Endothelial cell of umbilical vein (primary cell): ENCODE measurements around the gene RCAN3. TPM values are rescaled to one million over a fixed set of nuclear protein-coding genes. Genes with fewer than 3 reads are reported as not detected.

Source experiments
- BruUV-seq: library from RNA; stranded (reverse); fragments of 400-500 nt; replicated peaks from 2 replicates; lab custom pipeline; 2021; lab: Mats Ljungman, UMichigan
- CTCF ChIA-PET: fragments of 300-600, 350-600 bp; sonication (Branson Sonifier 250); formaldehyde crosslinking; loops from one replicate; lab custom pipeline; 2021; ENCODE audit warnings: antibody characterized with exemption, inconsistent platforms; lab: Charles Lee
- POLR2A ChIA-PET: fragments of 300-600, 350-600 bp; sonication (Branson Sonifier 250); formaldehyde crosslinking; loops from one replicate; lab custom pipeline; 2021; ENCODE audit warnings: antibody characterized with exemption, inconsistent platforms; lab: Charles Lee
- DNase-seq: peaks from one replicate; pipeline ENCODE4 v3.0.0-alpha.2; 2011; ENCODE audit warnings: low read depth, low spot score
- FAIRE-seq: peaks from 2 replicates; lab custom pipeline; 2011; peaks lifted over from hg19 to GRCh38; lab: Jason Lieb, UNC
- H2AFZ ChIP-seq: 2 replicates; pipeline ENCODE4 v1.6.0; 2012; ENCODE audit warnings: low read depth, low read length, control low read depth, inconsistent platforms
- H3K27ac ChIP-seq: 2 replicates; pipeline ENCODE4 v1.5.1; 2011; ENCODE audit warnings: low read depth, mild to moderate bottlenecking, control low read depth, low read length, moderate library complexity; ENCODE audit not compliant: insufficient read depth
- H3K27me3 ChIP-seq, 2 experiments: 2 replicates each; pipeline versions ENCODE4 v1.6.0 to v1.6.1; 2011; ENCODE audit warnings: low read length in 2 of 2, mixed read lengths in 1 of 2; ENCODE audit not compliant: control insufficient read depth in 2 of 2, insufficient read depth in 2 of 2
- H3K36me3 ChIP-seq, 2 experiments: 2 replicates in 1 of 2; 3 replicates in 1 of 2; pipeline ENCODE4 v1.5.1; 2011; ENCODE audit warnings: low read length in 2 of 2, mild to moderate bottlenecking in 1 of 2, moderate library complexity in 1 of 2; ENCODE audit not compliant: control insufficient read depth in 2 of 2, insufficient read depth in 2 of 2; ENCODE audit errors: extremely low read depth in 1 of 2
- H3K4me1 ChIP-seq: 3 replicates; pipeline ENCODE4 v1.5.1; 2011; ENCODE audit warnings: mild to moderate bottlenecking, low read length; ENCODE audit not compliant: control insufficient read depth, insufficient read depth; ENCODE audit errors: extremely low read depth
- H3K4me2 ChIP-seq: 2 replicates; pipeline ENCODE4 v1.6.1; 2011; ENCODE audit warnings: low read length, control low read depth, mixed read lengths; ENCODE audit not compliant: insufficient read depth
- H3K4me3 ChIP-seq, 3 experiments: fragments of 200-600 bp in 1 of 3; sonication (generic), shearing (Covaris generic) in 1 of 3; replicated peaks in 1 of 3; 2 replicates each; pipeline ENCODE4 v1.5.1; 2011 to 2016; ENCODE audit warnings: control low read depth in 3 of 3, low read length in 3 of 3, mild to moderate bottlenecking in 2 of 3, inconsistent platforms in 1 of 3, low read depth in 1 of 3, moderate library complexity in 1 of 3; ENCODE audit not compliant: insufficient read depth in 1 of 3
- H3K79me2 ChIP-seq: 2 replicates; pipeline ENCODE4 v1.6.0; 2012; ENCODE audit warnings: low read length, inconsistent platforms; ENCODE audit not compliant: control insufficient read depth, insufficient read depth
- H3K9ac ChIP-seq: replicated peaks from 2 replicates; pipeline ENCODE3; 2011; ENCODE audit warnings: low read length, control low read depth; ENCODE audit not compliant: insufficient read depth; ENCODE audit errors: extremely low read depth
- H3K9me1 ChIP-seq: replicated peaks from 3 replicates; pipeline ENCODE4 v1.6.0; 2011; ENCODE audit warnings: mild to moderate bottlenecking, low read length; ENCODE audit not compliant: control insufficient read depth, insufficient read depth; ENCODE audit errors: extremely low read depth
- H3K9me3 ChIP-seq: replicated peaks from 2 replicates; pipeline ENCODE4 v1.5.1; 2012; ENCODE audit warnings: low read length, inconsistent platforms; ENCODE audit not compliant: control insufficient read depth, insufficient read depth
- H4K20me1 ChIP-seq: replicated peaks from 2 replicates; pipeline ENCODE3; 2011; ENCODE audit warnings: mild to moderate bottlenecking, low read length; ENCODE audit not compliant: control insufficient read depth, insufficient read depth; ENCODE audit errors: extremely low read depth
- CTCF ChIP-seq, 2 donors: IDR thresholded peaks; 1 replicate in 1 of 2; 2 replicates in 1 of 2; pipeline ENCODE4 v1.5.1; 2011; ENCODE audit warnings: low read length in 2 of 2, mild to moderate bottlenecking in 2 of 2, moderate library complexity in 2 of 2, control low read depth in 1 of 2, inconsistent platforms in 1 of 2, low read depth in 1 of 2; ENCODE audit not compliant: insufficient read depth in 1 of 2; ENCODE audit errors: extremely low read depth in 1 of 2
- EZH2 ChIP-seq: IDR thresholded peaks from 2 replicates; pipeline ENCODE4 v1.6.1; 2012; ENCODE audit warnings: borderline replicate concordance, low read depth, mild to moderate bottlenecking, moderate library complexity, low read length, inconsistent platforms; ENCODE audit not compliant: severe bottlenecking
- FOS ChIP-seq: IDR thresholded peaks from 2 replicates; pipeline ENCODE4 v1.6.1; 2011; ENCODE audit warnings: mild to moderate bottlenecking, low read length, moderate library complexity, borderline replicate concordance; ENCODE audit not compliant: insufficient read depth
- GATA2 ChIP-seq: IDR thresholded peaks from 2 replicates; pipeline ENCODE4 v1.7.0; 2011; ENCODE audit warnings: low read depth, mild to moderate bottlenecking, moderate library complexity, mixed read lengths, low read length; ENCODE audit not compliant: insufficient read length, insufficient read depth
- JUN ChIP-seq: IDR thresholded peaks from 2 replicates; pipeline ENCODE4 v1.6.1; 2011; ENCODE audit warnings: borderline replicate concordance, low read depth; ENCODE audit not compliant: insufficient read length, insufficient read depth
- MYC ChIP-seq: IDR thresholded peaks from one replicate; pipeline ENCODE4 v1.6.1; 2011; ENCODE audit warnings: mild to moderate bottlenecking, low read depth, low read length
- POLR2A ChIP-seq: IDR thresholded peaks from 2 replicates; pipeline ENCODE4 v1.6.1; 2012; ENCODE audit warnings: low read depth, mild to moderate bottlenecking, control low read depth, low read length
- POLR2AphosphoS5 ChIP-seq: IDR thresholded peaks from 2 replicates; pipeline ENCODE4 v1.6.1; 2012; ENCODE audit warnings: low read depth, mild to moderate bottlenecking, control low read depth, low read length, moderate library complexity; ENCODE audit not compliant: insufficient read depth
- dilution Hi-C: fragments of 300-500 bp; cut with MboI; formaldehyde crosslinking; loops from one replicate; pipeline ENCODE4 v1.15.0; 2019; ENCODE audit warnings: low sequenced_read_pairs; ENCODE audit not compliant: extremely low pct_ligation_motif_present
- intact Hi-C: fragments of 100-400 bp; cut with micrococcal nuclease; formaldehyde crosslinking; loops from one replicate; pipeline ENCODE4 v1.10.0; 2022
- polyA plus RNA-seq, 4 experiments: library from polyadenylated mRNA; depleted of rRNA in 3 of 4; stranded (reverse) in 3 of 4; unstranded in 1 of 4; fragments of >200 nt; gene quantifications; 2 replicates each; pipeline versions ENCODE4 v1.2.1 to v1.2.3, GENCODE V29; 2011 to 2012; ENCODE audit warnings: missing spikeins in 1 of 4
- total RNA-seq: library from RNA; stranded (reverse); gene quantifications from 2 replicates; pipeline ENCODE4 v1.2.3, GENCODE V29; 2021
- TF ChIP-seq, protein P1 (sequence below): IDR thresholded peaks from 2 replicates; pipeline ENCODE4 v1.6.1; 2011; ENCODE audit not compliant: insufficient read depth, insufficient read length

RCAN3 gene
- total and polyA plus RNA-seq, 2 donors (not counting 3 experiments of a cell fraction or from before 2014, with no cell fraction given): 0.99 to 5.1 TPM

DNA sequence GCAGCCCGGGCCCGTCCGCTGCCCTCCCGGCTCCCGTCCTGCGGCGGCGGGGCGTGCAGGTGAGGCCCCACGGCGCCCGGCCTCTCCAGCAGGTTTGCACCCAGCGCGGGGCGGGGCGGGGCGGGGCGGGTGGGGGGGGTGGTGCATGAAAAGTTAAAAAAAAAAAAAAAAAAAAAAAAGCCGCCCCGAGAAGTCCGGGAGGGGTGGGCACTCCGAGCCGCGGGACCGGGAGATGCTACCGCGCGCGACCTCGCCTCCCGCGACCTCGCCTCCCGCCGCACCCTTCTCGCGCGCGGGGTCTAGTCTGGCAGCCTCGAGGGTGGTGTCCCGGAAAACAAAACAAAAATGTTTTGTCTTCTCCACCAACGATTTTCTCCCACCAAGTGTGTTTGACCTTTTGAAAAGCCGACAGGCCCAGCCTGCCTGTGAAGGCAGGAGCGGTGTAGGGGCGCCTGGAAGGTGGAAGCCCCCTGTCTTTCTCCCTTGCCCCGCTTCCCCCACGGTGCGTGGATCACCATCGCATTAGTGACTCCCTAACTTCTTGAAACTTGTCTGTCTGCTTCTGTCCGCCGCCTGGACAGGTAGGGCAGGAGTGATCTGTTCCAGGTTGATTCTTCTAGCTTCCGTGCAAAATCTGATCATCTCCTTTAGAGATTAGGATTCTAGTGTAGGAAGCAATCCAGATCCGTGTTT is 569 bp downstream of the RCAN3 start:
- peak overlapping the region; percentile 76 for H3K4me2 ChIP-seq
- no peaks in the 10 kb centered on the region for H4K20me1 ChIP-seq
- H3K4me1 ChIP-seq: peaks cover 5% of the 10 kb centered on the region
- dilution Hi-C loops (no loop called here), intact Hi-C loops (loop anchor here (5.0 kb wide), 1 partner anchor 86 kb away; the partner anchor contains the start of gene NIPAL3)
- ChIA-PET POLR2A (no interaction called here), CTCF (interaction anchor here (0.7 to 1.5 kb wide), 3 partner anchors 15 to 304 kb away, joined by 4 to 5 read pairs (median 4); no protein-coding TSS in a partner anchor)
- H3K4me3 ChIP-seq: peak overlapping the region; percentile 47 to 54 (median 48)
- DNase-seq: no peak
- H3K9me1 ChIP-seq: no peaks in the 10 kb centered on the region
- peak overlapping the region; percentile 50 for H3K9ac ChIP-seq
- H2AFZ ChIP-seq: peak overlapping the region; percentile 68
- no TSS peak for BruUV-seq
- TF ChIP-seq MYC (no peak), GATA2 (no peak), JUN (no peak), CTCF (IDR thresholded peaks at IDR 0.05; ENCODE audit: extremely low read depth in 1 of 2, insufficient read depth in 1 of 2, low read depth in 1 of 2, low read length in 2 of 2) (no peak), EZH2 (no peak), FOS (no peak), POLR2AphosphoS5 (no peak), POLR2A (no peak)
- TF ChIP-seq, protein P1, sequence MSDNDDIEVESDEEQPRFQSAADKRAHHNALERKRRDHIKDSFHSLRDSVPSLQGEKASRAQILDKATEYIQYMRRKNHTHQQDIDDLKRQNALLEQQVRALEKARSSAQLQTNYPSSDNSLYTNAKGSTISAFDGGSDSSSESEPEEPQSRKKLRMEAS: no peak
- H3K36me3 ChIP-seq: no peaks in the 10 kb centered on the region
- no peaks in the 10 kb centered on the region for H3K79me2 ChIP-seq
- H3K27ac ChIP-seq: no peak overlapping the region
- no peak for FAIRE-seq
- H3K27me3 ChIP-seq: peaks cover 7 to 18% of the 10 kb centered on the region in 2 experiments
- no peaks in the 10 kb centered on the region for H3K9me3 ChIP-seq
